Esophagus (tissue), 2 donors: ENCODE data around the gene SRBD1. TPM values are rescaled to one million over a fixed set of nuclear protein-coding genes. Genes with fewer than 3 reads are reported as not detected.

ENCODE experiments used
- H3K27ac ChIP-seq, 2 donors: one replicate each; pipeline ENCODE4 v1.5.1; 2013; ENCODE audit warnings: low read depth in 2 of 2, mild to moderate bottlenecking in 2 of 2, inconsistent platforms in 1 of 2, low read length in 1 of 2, moderate library complexity in 1 of 2
- H3K27me3 ChIP-seq, 2 donors: one replicate each; pipeline ENCODE4 v1.6.1; 2013; ENCODE audit warnings: low read length in 2 of 2, control low read depth in 1 of 2, mild to moderate bottlenecking in 1 of 2; ENCODE audit not compliant: insufficient read depth in 2 of 2, control insufficient read depth in 1 of 2
- H3K36me3 ChIP-seq, 2 donors: one replicate each; pipeline ENCODE4 v1.6.1; 2013; ENCODE audit warnings: low read length in 1 of 2; ENCODE audit not compliant: control insufficient read depth in 2 of 2, insufficient read depth in 2 of 2
- H3K4me1 ChIP-seq, 2 donors: one replicate each; pipeline ENCODE4 v1.6.1; 2013; ENCODE audit warnings: low read length in 1 of 2; ENCODE audit not compliant: control insufficient read depth in 2 of 2, insufficient read depth in 2 of 2
- H3K4me3 ChIP-seq, 2 donors: one replicate each; pipeline ENCODE4 v1.5.1; 2013; ENCODE audit warnings: low read length in 2 of 2, mild to moderate bottlenecking in 2 of 2, low read depth in 1 of 2, moderate library complexity in 1 of 2
- H3K9me3 ChIP-seq, 2 donors: one replicate each; pipeline ENCODE4 v1.6.1; 2013; ENCODE audit warnings: mild to moderate bottlenecking in 2 of 2, low read depth in 1 of 2, low read length in 1 of 2, moderate library complexity in 1 of 2; ENCODE audit not compliant: control insufficient read depth in 2 of 2, insufficient read depth in 1 of 2
- WGBS, 2 donors: extraction: QIAGEN DNeasy Blood & Tissue Kit; methylation state at CpG; one replicate each; pipeline ENCODE4 v1.1.7; 2013; 5-methylcytosine and 5-hydroxymethylcytosine counted together
- polyA plus RNA-seq, 2 donors: library from polyadenylated mRNA; stranded (reverse); fragments of 200-250 nt; gene quantifications; one replicate each; pipeline ENCODE4 v1.2.3, GENCODE V29; 2013
- donor health status: healthy with polysubstance abuse.
- donor health status: Bipolar disorder and iron deficiency.

SRBD1 gene
- polyA plus RNA-seq, 2 donors, result 2.3 to 3.1 TPM

DNA sequence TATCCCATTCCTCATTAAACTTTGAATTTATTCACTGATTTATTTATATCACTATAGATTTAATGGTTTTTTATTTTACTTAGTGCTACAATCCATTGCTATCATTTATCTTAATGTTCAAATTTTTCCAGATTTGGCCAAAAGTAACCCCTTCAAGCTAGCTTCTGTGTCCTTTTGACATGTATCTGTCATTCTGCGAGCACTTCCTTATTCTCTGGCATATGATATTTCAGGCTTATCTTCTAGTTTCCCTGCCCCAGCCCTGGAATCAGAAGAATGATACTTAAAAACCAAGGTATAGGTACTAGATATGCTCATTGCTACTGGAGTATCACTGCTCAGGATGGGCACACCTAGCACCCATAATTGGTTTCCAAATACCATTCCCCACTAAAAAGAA is 28.5 kb downstream of the SRBD1 start:
- H3K36me3 ChIP-seq, result peaks cover 0 to 2% of the 10 kb centered on the region in 2 donors
- no peaks in the 10 kb centered on the region for H3K27me3 ChIP-seq
- no peak overlapping the region for H3K4me3 ChIP-seq
- H3K4me1 ChIP-seq, result no peaks in the 10 kb centered on the region
- no peaks in the 10 kb centered on the region for H3K9me3 ChIP-seq
- H3K27ac ChIP-seq, result no peak overlapping the region
- 94 to 96% methylated on average over 1 of the region's 1 CpG for WGBS, 2 donors

DNA sequence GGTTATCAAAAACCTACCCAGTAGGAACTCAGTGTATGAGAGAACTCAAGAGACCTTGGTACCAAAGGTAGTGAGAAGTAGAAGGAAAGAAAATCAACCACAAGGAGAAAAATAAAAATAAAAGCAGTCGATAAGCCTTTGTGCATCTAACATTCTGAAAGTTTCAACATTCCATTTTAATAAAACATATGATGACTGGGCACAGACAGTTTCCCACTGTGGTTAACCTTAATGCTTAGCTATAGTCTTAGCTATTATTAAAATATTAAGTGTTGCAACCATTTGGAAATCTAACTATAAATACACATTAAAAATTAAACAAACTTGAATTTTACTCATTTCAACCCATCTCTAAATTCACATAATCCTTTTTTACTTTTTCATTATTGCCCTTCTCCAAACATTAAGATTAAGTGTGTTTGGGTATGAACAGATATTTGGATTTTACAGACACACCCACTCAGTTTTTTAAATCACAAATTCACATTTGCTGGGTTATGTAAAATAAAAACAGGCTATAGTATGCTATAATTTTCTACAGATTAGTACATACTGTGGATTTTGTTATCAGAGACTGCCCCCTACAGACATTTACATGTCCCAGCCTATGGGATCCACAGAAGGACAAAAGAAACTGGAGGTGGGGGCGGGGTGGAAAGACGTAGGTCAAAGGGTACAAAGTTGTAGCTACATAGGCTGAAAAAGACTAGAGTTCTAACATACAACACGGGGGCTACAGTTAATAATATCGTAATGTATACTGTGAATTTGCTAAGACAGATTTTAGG is 32.8 kb downstream of the SRBD1 start:
- H3K9me3 ChIP-seq, result no peaks in the 10 kb centered on the region
- no peaks in the 10 kb centered on the region for H3K27me3 ChIP-seq
- H3K4me3 ChIP-seq, result no peak overlapping the region
- H3K4me1 ChIP-seq, result no peaks in the 10 kb centered on the region
- peaks cover 0 to 2% of the 10 kb centered on the region in 2 donors for H3K36me3 ChIP-seq
- no peak overlapping the region for H3K27ac ChIP-seq
- 83 to 84% methylated on average over 5 of the region's 5 CpGs for WGBS, 2 donors

- Histone ChIP-seq H3K27me3 (no peaks in the 10 kb centered on the region), H3K9me3 (no peaks in the 10 kb centered on the region), H3K4me1 (no peaks in the 10 kb centered on the region), H3K36me3 (peaks cover 0 to 2% of the 10 kb centered on the region in 2 donors), H3K4me3 (no peak overlapping the region), H3K27ac (no peak overlapping the region)
- 88 to 97% methylated on average over 4 of the region's 4 CpGs for WGBS, 2 donors
Measured at GRCh38 chr2:45577441-45577840, 33.6 kb downstream of the SRBD1 start.

GRCh38 chr2:45575881-45576280 is 35.2 kb downstream of the SRBD1 start:
- H3K9me3 ChIP-seq, result no peaks in the 10 kb centered on the region
- no peak overlapping the region for H3K27ac ChIP-seq
- no peak overlapping the region for H3K4me3 ChIP-seq
- no peaks in the 10 kb centered on the region for H3K36me3 ChIP-seq
- H3K27me3 ChIP-seq, result no peaks in the 10 kb centered on the region
- H3K4me1 ChIP-seq, result no peaks in the 10 kb centered on the region
- 93 to 96% methylated on average over 6 of the region's 6 CpGs for WGBS, 2 donors

DNA sequence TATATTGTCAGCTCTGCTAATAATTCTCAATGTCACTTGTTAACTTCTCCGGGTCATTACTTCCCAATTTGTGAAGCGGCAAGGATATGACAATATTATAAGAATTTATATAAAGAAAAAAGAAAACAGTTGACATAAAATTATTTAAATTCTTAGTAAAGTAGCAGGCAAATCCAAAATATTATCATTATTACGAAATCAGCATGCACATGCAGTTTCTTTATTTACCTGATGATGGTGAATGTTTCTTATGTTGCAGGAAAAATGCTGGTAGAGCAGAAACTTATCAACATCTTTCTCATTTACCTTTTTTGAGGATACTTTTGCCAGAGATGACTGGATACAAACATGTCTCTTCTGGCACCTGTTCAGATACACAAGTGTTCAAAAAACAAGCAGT is 38.1 kb downstream of the SRBD1 start:
- Histone ChIP-seq H3K36me3 (no peaks in the 10 kb centered on the region), H3K4me3 (no peak overlapping the region), H3K27ac (no peak overlapping the region), H3K4me1 (no peaks in the 10 kb centered on the region), H3K9me3 (no peaks in the 10 kb centered on the region), H3K27me3 (no peaks in the 10 kb centered on the region)
- WGBS, 2 donors, result 97 to 98% methylated on average over 3 of the region's 3 CpGs

- Histone ChIP-seq H3K27ac (no peak overlapping the region), H3K27me3 (no peaks in the 10 kb centered on the region), H3K9me3 (no peaks in the 10 kb centered on the region), H3K4me3 (no peak overlapping the region), H3K36me3 (no peaks in the 10 kb centered on the region), H3K4me1 (no peaks in the 10 kb centered on the region)
- WGBS, 2 donors, result 97% methylated on average over 3 of the region's 3 CpGs
Measured at GRCh38 chr2:45571940-45572339, 39.1 kb downstream of the SRBD1 start.

DNA sequence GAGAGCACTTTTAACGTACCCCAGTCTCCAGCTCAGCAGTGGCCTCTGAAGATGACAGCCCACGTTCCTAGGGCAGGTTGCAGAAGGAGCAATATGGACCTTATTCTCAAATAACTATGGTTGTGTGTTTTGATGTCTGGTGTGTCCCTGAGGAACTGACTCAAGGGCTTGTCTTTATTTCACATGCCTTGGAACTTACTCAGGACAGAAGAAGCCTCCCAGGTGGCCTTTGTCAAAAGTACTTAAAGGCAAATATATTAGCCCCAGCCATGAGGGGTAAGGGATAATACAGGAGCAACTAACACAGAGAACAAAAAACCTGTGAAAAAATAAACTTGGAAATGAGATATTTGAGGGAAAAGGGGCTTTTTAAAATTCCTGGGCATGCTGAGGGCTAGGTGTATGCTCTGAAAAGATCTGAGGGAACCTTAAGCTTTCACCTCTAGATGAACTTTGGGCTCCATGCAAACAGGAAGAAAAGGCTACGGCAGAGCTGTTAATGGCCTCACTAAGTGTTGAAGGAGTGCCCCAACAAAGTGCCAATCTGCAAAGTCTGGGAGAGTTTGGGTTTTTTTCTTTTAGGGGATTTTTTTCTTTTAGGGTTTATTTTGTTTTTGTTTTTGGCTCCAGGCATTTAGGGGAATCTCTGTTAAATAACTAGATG is 40.3 kb downstream of the SRBD1 start:
- Histone ChIP-seq H3K27me3 (no peaks in the 10 kb centered on the region), H3K36me3 (no peaks in the 10 kb centered on the region), H3K9me3 (no peaks in the 10 kb centered on the region), H3K4me3 (no peak overlapping the region), H3K27ac (no peak overlapping the region), H3K4me1 (no peaks in the 10 kb centered on the region)
- WGBS, 2 donors, result 84 to 90% methylated on average over 3 of the region's 3 CpGs

DNA sequence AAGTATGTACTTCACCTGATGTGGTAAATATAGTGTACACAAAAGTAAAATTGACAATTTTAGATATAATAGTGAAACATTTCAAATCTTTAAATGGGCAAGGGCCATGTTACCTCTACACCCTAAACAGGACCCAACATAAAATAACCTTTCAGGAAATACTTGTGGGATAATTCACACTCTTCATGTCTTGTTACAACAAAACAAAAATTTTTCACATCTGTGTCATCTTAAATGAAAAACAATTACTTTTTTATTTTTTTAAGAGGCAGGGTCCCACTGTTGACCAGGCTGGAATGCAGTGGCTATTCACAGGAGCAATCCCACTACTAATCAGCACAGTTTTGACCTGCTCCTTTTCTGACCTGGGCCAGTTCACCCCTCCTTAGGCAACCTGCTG is 42.1 kb downstream of the SRBD1 start:
- Histone ChIP-seq H3K36me3 (no peaks in the 10 kb centered on the region), H3K27me3 (no peaks in the 10 kb centered on the region), H3K4me1 (no peaks in the 10 kb centered on the region), H3K27ac (no peak overlapping the region), H3K9me3 (no peaks in the 10 kb centered on the region), H3K4me3 (no peak overlapping the region)

DNA sequence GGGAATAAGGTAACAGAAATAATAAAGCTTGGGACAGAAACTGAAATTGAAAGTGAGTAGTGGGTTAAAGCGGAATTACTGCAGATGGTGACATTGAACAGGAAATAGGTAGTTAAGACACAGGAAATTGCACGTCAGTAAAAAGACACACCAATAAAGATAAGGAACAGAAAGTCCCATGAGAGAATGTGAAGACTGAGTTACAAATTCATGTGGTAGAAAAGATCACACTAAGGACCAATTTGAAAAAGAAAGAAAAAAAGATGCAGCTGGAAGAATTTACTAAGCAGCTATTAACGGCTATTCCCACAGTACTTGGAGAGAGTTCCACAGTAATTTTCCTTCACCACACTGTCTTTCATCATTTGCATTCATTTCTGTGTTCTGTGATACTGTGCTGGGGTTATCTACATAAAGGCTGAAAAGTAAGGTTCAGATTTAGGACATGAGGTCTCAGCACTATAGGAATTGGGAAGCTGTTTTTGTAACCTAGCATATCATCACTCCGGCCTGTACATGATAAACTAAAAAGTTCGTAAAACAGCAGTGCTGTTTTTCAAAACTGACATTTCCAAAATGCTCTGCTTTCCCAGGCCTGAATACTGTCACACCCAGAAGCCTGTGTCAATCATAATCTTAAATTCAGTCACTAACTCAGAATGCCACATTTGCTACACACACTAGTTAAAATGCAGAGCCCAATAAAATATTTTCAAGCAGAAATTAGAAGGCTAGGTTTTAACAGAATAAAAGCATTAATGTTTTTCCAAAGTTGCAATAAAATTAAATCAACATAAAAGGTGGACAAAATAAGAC is 42.9 kb downstream of the SRBD1 start:
- Histone ChIP-seq H3K4me1 (no peaks in the 10 kb centered on the region), H3K27ac (no peak overlapping the region), H3K9me3 (no peaks in the 10 kb centered on the region), H3K36me3 (no peaks in the 10 kb centered on the region), H3K27me3 (no peaks in the 10 kb centered on the region), H3K4me3 (no peak overlapping the region)
- 73 to 76% methylated on average over 5 of the region's 5 CpGs for WGBS, 2 donors
